ENCODE data around the gene USP22. TPM values are rescaled to one million over a fixed set of nuclear protein-coding genes. Genes with fewer than 3 reads are reported as not detected.

Gene USP22
- total and polyA plus RNA-seq, 4 donors = 27.2 to 109 (median 58.1) TPM

DNA sequence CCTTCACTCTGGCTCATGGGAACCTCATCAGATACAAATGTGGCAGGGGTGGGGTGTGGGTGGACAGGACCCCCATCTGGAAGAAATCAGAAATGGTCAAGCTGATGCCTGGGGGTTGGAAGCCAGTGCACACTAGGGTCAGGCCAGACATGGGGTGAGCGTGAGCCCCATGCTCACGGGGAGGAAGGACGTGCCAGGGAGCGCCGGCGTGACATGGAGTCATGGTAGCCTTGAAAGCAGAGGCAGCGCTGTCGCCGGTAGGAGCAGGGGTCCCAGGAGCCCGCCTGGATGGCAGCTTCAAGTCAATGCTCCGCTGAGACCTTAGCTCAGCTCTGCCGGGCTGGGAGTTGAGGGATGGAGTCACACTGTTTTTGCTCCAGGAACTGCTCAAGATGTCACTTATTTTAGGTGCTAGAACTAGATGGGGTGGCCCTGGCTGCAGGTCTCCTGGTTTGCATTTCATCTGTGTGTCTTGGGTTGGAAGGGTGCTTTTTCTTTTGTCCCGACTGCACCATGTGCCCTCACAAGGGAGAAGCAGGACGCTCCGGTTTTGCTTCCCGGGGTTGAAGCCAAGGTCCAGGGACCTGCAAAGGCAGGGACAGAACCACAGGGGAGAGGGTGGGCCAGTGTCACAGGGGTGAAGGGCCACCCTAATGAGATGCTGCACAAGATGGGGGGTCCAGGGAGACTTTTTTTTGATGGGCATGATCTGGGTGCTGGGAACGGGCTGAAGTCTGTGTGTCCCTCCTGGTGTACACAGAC, 51.4 kb downstream of the USP22 start:
- Histone ChIP-seq H3K27ac (ENCODE audit: low read depth in 1 of 2, low read length in 2 of 2) (no peak overlapping the region), H3K9me3 (ENCODE audit: control insufficient read depth in 4 of 4, low read length in 3 of 4) (no peaks in the 10 kb centered on the region), H3K9ac (ENCODE audit: low read depth in 1 of 2, low read length in 2 of 2) (no peak overlapping the region), H3K27me3 (ENCODE audit: control insufficient read depth in 4 of 4, insufficient read depth in 4 of 4, low read length in 3 of 4) (no peaks in the 10 kb centered on the region), H3K4me3 (ENCODE audit: low read depth in 1 of 3, low read length in 3 of 3) (no peak overlapping the region), H3K4me1 (ENCODE audit: control insufficient read depth in 4 of 4, insufficient read depth in 4 of 4, low read length in 3 of 4) (no peaks in the 10 kb centered on the region), H3K36me3 (ENCODE audit: control insufficient read depth in 4 of 4, insufficient read depth in 3 of 4, low read depth in 1 of 4, low read length in 3 of 4) (no peaks in the 10 kb centered on the region)
- 90% methylated on average over 17 of the region's 17 CpGs for WGBS
- DNase-seq (ENCODE audit: low spot score) = no peak
- TF ChIP-seq, protein P1, sequence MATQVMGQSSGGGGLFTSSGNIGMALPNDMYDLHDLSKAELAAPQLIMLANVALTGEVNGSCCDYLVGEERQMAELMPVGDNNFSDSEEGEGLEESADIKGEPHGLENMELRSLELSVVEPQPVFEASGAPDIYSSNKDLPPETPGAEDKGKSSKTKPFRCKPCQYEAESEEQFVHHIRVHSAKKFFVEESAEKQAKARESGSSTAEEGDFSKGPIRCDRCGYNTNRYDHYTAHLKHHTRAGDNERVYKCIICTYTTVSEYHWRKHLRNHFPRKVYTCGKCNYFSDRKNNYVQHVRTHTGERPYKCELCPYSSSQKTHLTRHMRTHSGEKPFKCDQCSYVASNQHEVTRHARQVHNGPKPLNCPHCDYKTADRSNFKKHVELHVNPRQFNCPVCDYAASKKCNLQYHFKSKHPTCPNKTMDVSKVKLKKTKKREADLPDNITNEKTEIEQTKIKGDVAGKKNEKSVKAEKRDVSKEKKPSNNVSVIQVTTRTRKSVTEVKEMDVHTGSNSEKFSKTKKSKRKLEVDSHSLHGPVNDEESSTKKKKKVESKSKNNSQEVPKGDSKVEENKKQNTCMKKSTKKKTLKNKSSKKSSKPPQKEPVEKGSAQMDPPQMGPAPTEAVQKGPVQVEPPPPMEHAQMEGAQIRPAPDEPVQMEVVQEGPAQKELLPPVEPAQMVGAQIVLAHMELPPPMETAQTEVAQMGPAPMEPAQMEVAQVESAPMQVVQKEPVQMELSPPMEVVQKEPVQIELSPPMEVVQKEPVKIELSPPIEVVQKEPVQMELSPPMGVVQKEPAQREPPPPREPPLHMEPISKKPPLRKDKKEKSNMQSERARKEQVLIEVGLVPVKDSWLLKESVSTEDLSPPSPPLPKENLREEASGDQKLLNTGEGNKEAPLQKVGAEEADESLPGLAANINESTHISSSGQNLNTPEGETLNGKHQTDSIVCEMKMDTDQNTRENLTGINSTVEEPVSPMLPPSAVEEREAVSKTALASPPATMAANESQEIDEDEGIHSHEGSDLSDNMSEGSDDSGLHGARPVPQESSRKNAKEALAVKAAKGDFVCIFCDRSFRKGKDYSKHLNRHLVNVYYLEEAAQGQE (IDR thresholded peaks at IDR 0.05) = no peak
- TF ChIP-seq RAD21 (IDR thresholded peaks at IDR 0.05) (no peak), TAF1 (conservative IDR thresholded peaks at IDR 0.05) (no peak), GABPA (IDR thresholded peaks at IDR 0.05 in 1 of 2, conservative IDR thresholded peaks at IDR 0.05 in 1 of 2) (no peak), EGR1 (IDR thresholded peaks at IDR 0.05; ENCODE audit: low read depth in 2 of 2) (no peak), HNF4G (IDR thresholded peaks at IDR 0.05) (no peak), YY1 (IDR thresholded peaks at IDR 0.05) (no peak)
- TF ChIP-seq, protein P2, sequence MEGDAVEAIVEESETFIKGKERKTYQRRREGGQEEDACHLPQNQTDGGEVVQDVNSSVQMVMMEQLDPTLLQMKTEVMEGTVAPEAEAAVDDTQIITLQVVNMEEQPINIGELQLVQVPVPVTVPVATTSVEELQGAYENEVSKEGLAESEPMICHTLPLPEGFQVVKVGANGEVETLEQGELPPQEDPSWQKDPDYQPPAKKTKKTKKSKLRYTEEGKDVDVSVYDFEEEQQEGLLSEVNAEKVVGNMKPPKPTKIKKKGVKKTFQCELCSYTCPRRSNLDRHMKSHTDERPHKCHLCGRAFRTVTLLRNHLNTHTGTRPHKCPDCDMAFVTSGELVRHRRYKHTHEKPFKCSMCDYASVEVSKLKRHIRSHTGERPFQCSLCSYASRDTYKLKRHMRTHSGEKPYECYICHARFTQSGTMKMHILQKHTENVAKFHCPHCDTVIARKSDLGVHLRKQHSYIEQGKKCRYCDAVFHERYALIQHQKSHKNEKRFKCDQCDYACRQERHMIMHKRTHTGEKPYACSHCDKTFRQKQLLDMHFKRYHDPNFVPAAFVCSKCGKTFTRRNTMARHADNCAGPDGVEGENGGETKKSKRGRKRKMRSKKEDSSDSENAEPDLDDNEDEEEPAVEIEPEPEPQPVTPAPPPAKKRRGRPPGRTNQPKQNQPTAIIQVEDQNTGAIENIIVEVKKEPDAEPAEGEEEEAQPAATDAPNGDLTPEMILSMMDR (IDR thresholded peaks at IDR 0.05; ENCODE audit: low read depth, low read length, missing input control) = no peak
- TF ChIP-seq, protein P3, sequence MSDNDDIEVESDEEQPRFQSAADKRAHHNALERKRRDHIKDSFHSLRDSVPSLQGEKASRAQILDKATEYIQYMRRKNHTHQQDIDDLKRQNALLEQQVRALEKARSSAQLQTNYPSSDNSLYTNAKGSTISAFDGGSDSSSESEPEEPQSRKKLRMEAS (IDR thresholded peaks at IDR 0.05) = no peak
- TF ChIP-seq, protein P4, sequence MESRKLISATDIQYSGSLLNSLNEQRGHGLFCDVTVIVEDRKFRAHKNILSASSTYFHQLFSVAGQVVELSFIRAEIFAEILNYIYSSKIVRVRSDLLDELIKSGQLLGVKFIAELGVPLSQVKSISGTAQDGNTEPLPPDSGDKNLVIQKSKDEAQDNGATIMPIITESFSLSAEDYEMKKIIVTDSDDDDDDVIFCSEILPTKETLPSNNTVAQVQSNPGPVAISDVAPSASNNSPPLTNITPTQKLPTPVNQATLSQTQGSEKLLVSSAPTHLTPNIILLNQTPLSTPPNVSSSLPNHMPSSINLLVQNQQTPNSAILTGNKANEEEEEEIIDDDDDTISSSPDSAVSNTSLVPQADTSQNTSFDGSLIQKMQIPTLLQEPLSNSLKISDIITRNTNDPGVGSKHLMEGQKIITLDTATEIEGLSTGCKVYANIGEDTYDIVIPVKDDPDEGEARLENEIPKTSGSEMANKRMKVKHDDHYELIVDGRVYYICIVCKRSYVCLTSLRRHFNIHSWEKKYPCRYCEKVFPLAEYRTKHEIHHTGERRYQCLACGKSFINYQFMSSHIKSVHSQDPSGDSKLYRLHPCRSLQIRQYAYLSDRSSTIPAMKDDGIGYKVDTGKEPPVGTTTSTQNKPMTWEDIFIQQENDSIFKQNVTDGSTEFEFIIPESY (IDR thresholded peaks at IDR 0.05) = no peak
- TF ChIP-seq, protein P5, sequence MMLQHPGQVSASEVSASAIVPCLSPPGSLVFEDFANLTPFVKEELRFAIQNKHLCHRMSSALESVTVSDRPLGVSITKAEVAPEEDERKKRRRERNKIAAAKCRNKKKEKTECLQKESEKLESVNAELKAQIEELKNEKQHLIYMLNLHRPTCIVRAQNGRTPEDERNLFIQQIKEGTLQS (IDR thresholded peaks at IDR 0.05) = no peak

All from liver (tissue), 9 donors.